Endothelial cell of umbilical vein (primary cell): ENCODE measurements around the gene CAMTA1. TPM values are rescaled to one million over a fixed set of nuclear protein-coding genes. Genes with fewer than 3 reads are reported as not detected.

Source experiments
- BruUV-seq: library from RNA; stranded (reverse); fragments of 400-500 nt; replicated peaks from 2 replicates; lab custom pipeline; 2021; lab: Mats Ljungman, UMichigan
- CTCF ChIA-PET: fragments of 300-600, 350-600 bp; sonication (Branson Sonifier 250); formaldehyde crosslinking; loops from one replicate; lab custom pipeline; 2021; ENCODE audit warnings: antibody characterized with exemption, inconsistent platforms; lab: Charles Lee
- POLR2A ChIA-PET: fragments of 300-600, 350-600 bp; sonication (Branson Sonifier 250); formaldehyde crosslinking; loops from one replicate; lab custom pipeline; 2021; ENCODE audit warnings: antibody characterized with exemption, inconsistent platforms; lab: Charles Lee
- DNase-seq: peaks from one replicate; pipeline ENCODE4 v3.0.0-alpha.2; 2011; ENCODE audit warnings: low read depth, low spot score
- FAIRE-seq: peaks from 2 replicates; lab custom pipeline; 2011; peaks lifted over from hg19 to GRCh38; lab: Jason Lieb, UNC
- H2AFZ ChIP-seq: 2 replicates; pipeline ENCODE4 v1.6.0; 2012; ENCODE audit warnings: low read depth, low read length, control low read depth, inconsistent platforms
- H3K27ac ChIP-seq: 2 replicates; pipeline ENCODE4 v1.5.1; 2011; ENCODE audit warnings: low read depth, mild to moderate bottlenecking, control low read depth, low read length, moderate library complexity; ENCODE audit not compliant: insufficient read depth
- H3K27me3 ChIP-seq, 2 experiments: 2 replicates each; pipeline versions ENCODE4 v1.6.0 to v1.6.1; 2011; ENCODE audit warnings: low read length in 2 of 2, mixed read lengths in 1 of 2; ENCODE audit not compliant: control insufficient read depth in 2 of 2, insufficient read depth in 2 of 2
- H3K36me3 ChIP-seq, 2 experiments: 2 replicates in 1 of 2; 3 replicates in 1 of 2; pipeline ENCODE4 v1.5.1; 2011; ENCODE audit warnings: low read length in 2 of 2, mild to moderate bottlenecking in 1 of 2, moderate library complexity in 1 of 2; ENCODE audit not compliant: control insufficient read depth in 2 of 2, insufficient read depth in 2 of 2; ENCODE audit errors: extremely low read depth in 1 of 2
- H3K4me1 ChIP-seq: 3 replicates; pipeline ENCODE4 v1.5.1; 2011; ENCODE audit warnings: mild to moderate bottlenecking, low read length; ENCODE audit not compliant: control insufficient read depth, insufficient read depth; ENCODE audit errors: extremely low read depth
- H3K4me2 ChIP-seq: 2 replicates; pipeline ENCODE4 v1.6.1; 2011; ENCODE audit warnings: low read length, control low read depth, mixed read lengths; ENCODE audit not compliant: insufficient read depth
- H3K4me3 ChIP-seq, 3 experiments: fragments of 200-600 bp in 1 of 3; sonication (generic), shearing (Covaris generic) in 1 of 3; replicated peaks in 1 of 3; 2 replicates each; pipeline ENCODE4 v1.5.1; 2011 to 2016; ENCODE audit warnings: control low read depth in 3 of 3, low read length in 3 of 3, mild to moderate bottlenecking in 2 of 3, inconsistent platforms in 1 of 3, low read depth in 1 of 3, moderate library complexity in 1 of 3; ENCODE audit not compliant: insufficient read depth in 1 of 3
- H3K79me2 ChIP-seq: 2 replicates; pipeline ENCODE4 v1.6.0; 2012; ENCODE audit warnings: low read length, inconsistent platforms; ENCODE audit not compliant: control insufficient read depth, insufficient read depth
- H3K9ac ChIP-seq: replicated peaks from 2 replicates; pipeline ENCODE3; 2011; ENCODE audit warnings: low read length, control low read depth; ENCODE audit not compliant: insufficient read depth; ENCODE audit errors: extremely low read depth
- H3K9me1 ChIP-seq: replicated peaks from 3 replicates; pipeline ENCODE4 v1.6.0; 2011; ENCODE audit warnings: mild to moderate bottlenecking, low read length; ENCODE audit not compliant: control insufficient read depth, insufficient read depth; ENCODE audit errors: extremely low read depth
- H3K9me3 ChIP-seq: replicated peaks from 2 replicates; pipeline ENCODE4 v1.5.1; 2012; ENCODE audit warnings: low read length, inconsistent platforms; ENCODE audit not compliant: control insufficient read depth, insufficient read depth
- H4K20me1 ChIP-seq: replicated peaks from 2 replicates; pipeline ENCODE3; 2011; ENCODE audit warnings: mild to moderate bottlenecking, low read length; ENCODE audit not compliant: control insufficient read depth, insufficient read depth; ENCODE audit errors: extremely low read depth
- CTCF ChIP-seq, 2 donors: IDR thresholded peaks; 1 replicate in 1 of 2; 2 replicates in 1 of 2; pipeline ENCODE4 v1.5.1; 2011; ENCODE audit warnings: low read length in 2 of 2, mild to moderate bottlenecking in 2 of 2, moderate library complexity in 2 of 2, control low read depth in 1 of 2, inconsistent platforms in 1 of 2, low read depth in 1 of 2; ENCODE audit not compliant: insufficient read depth in 1 of 2; ENCODE audit errors: extremely low read depth in 1 of 2
- EZH2 ChIP-seq: IDR thresholded peaks from 2 replicates; pipeline ENCODE4 v1.6.1; 2012; ENCODE audit warnings: borderline replicate concordance, low read depth, mild to moderate bottlenecking, moderate library complexity, low read length, inconsistent platforms; ENCODE audit not compliant: severe bottlenecking
- JUN ChIP-seq: IDR thresholded peaks from 2 replicates; pipeline ENCODE4 v1.6.1; 2011; ENCODE audit warnings: borderline replicate concordance, low read depth; ENCODE audit not compliant: insufficient read length, insufficient read depth
- POLR2A ChIP-seq: IDR thresholded peaks from 2 replicates; pipeline ENCODE4 v1.6.1; 2012; ENCODE audit warnings: low read depth, mild to moderate bottlenecking, control low read depth, low read length
- POLR2AphosphoS5 ChIP-seq: IDR thresholded peaks from 2 replicates; pipeline ENCODE4 v1.6.1; 2012; ENCODE audit warnings: low read depth, mild to moderate bottlenecking, control low read depth, low read length, moderate library complexity; ENCODE audit not compliant: insufficient read depth
- dilution Hi-C: fragments of 300-500 bp; cut with MboI; formaldehyde crosslinking; loops from one replicate; pipeline ENCODE4 v1.15.0; 2019; ENCODE audit warnings: low sequenced_read_pairs; ENCODE audit not compliant: extremely low pct_ligation_motif_present
- intact Hi-C: fragments of 100-400 bp; cut with micrococcal nuclease; formaldehyde crosslinking; loops from one replicate; pipeline ENCODE4 v1.10.0; 2022
- polyA plus RNA-seq, 4 experiments: library from polyadenylated mRNA; depleted of rRNA in 3 of 4; stranded (reverse) in 3 of 4; unstranded in 1 of 4; fragments of >200 nt; gene quantifications; 2 replicates each; pipeline versions ENCODE4 v1.2.1 to v1.2.3, GENCODE V29; 2011 to 2012; ENCODE audit warnings: missing spikeins in 1 of 4
- total RNA-seq: library from RNA; stranded (reverse); gene quantifications from 2 replicates; pipeline ENCODE4 v1.2.3, GENCODE V29; 2021

Gene CAMTA1
- total and polyA plus RNA-seq, 2 donors (not counting 3 experiments of a cell fraction or from before 2014, with no cell fraction given) = 50.8 to 92.7 TPM

GRCh38 chr1:7218210-7218832 is 433.1 kb downstream of the CAMTA1 start:
- Histone ChIP-seq H3K4me3 (no peak overlapping the region), H3K27ac (no peak overlapping the region), H3K9me1 (no peaks in the 10 kb centered on the region), H3K36me3 (no peaks in the 10 kb centered on the region), H3K9me3 (no peaks in the 10 kb centered on the region), H3K4me1 (no peaks in the 10 kb centered on the region), H3K4me2 (no peak overlapping the region), H3K27me3 (no peaks in the 10 kb centered on the region), H4K20me1 (no peaks in the 10 kb centered on the region), H2AFZ (no peak overlapping the region), H3K9ac (no peak overlapping the region), H3K79me2 (no peaks in the 10 kb centered on the region)
- TF ChIP-seq EZH2 = no peak
- no peak for TF ChIP-seq JUN
- peak; percentile 66 to 74 for TF ChIP-seq CTCF (IDR thresholded peaks at IDR 0.05; ENCODE audit: extremely low read depth in 1 of 2, insufficient read depth in 1 of 2, low read depth in 1 of 2, low read length in 2 of 2)
- no peak for TF ChIP-seq POLR2AphosphoS5
- TF ChIP-seq POLR2A = no peak
- dilution Hi-C loops (no loop called here), intact Hi-C loops (loop anchor here (1.0 to 5.0 kb wide), 7 partner anchors 176 to 773 kb away; no protein-coding TSS in a partner anchor)
- BruUV-seq = no TSS peak
- DNase-seq (peak; percentile 62), FAIRE-seq (peak; percentile 79)
- CTCF ChIA-PET = interaction anchor here (0.6 to 1.3 kb wide), 17 partner anchors 10 to 870 kb away, joined by 3 to 22 read pairs (median 4); no protein-coding TSS in a partner anchor
- POLR2A ChIA-PET = no interaction called here
